ENCODE data around the gene CFDP1. TPM values are rescaled to one million over a fixed set of nuclear protein-coding genes. Genes with fewer than 3 reads are reported as not detected.

CFDP1 gene
- total RNA-seq, 1 experiment from 2014 or later = 40.6 TPM

DNA sequence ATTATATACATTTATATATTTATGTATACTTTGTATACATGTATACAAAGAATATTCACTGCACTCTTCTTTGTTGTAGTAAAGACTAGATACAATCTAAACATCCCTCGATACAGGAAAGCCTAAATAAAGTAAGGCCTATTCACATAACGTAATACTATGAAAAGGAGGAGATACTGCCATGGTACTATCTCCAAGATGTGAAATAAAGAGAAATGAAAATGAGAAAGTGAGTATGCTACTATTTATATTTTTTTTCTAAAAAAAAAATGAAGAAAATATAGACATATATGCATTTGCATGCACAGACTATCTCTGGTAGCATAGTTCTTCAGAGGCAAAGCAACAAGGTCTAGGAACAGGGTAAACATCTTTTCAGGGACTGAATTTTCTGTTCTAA is 19.4 kb downstream of the CFDP1 start:
- no peak for DNase-seq (ENCODE audit: low read depth)

DNA sequence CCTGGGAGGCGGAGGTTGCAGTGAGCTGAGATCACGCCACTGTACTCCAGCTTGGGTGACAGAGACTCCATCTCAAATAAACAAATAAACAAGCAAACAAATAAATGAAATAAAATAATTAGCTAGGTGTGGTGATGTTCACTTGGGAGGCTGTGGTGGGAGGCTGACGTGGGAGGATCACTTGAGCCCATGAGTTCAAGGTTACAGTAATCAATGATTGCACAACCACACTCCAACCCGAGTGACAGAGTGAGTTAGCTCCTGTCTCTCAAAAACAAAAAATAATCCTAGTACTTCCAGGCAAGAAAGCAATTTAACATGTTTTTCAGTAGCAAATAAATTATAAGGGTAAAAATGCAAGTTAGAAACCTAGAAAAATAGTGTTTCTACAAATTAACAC is 26.4 kb downstream of the CFDP1 start:
- DNase-seq (ENCODE audit: low read depth) = no peak

DNA sequence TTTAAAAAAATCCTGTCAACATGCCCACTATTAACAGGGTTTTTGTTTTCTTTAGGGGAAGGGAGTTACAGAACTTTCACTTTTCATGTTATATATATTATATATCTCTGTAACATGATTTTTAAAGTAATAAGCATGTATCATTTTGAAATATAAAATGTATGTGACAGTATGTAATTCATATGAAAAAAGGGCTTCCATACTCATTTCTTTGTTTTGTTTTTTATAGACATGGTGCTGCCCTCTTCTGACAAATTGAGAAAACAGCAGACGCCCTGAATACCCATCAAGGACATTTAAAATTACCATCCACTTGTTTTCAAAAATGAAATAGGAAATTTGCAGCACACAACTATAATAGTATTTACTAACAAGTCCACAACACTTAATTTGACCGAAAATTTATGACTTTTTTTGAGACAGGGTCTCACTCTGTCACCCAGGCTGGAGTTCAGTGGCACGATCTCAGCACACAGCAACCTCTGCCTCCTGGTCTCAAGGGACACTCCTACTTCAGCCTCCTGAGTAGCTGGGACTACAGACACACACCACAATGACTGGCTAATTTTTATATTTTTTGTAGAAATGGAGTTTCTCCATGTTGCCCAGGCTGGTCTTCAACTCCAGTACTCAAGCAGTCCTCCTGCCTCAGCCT is 30.4 kb downstream of the CFDP1 start:
- DNase-seq (ENCODE audit: low read depth) = peak; percentile 18

DNA sequence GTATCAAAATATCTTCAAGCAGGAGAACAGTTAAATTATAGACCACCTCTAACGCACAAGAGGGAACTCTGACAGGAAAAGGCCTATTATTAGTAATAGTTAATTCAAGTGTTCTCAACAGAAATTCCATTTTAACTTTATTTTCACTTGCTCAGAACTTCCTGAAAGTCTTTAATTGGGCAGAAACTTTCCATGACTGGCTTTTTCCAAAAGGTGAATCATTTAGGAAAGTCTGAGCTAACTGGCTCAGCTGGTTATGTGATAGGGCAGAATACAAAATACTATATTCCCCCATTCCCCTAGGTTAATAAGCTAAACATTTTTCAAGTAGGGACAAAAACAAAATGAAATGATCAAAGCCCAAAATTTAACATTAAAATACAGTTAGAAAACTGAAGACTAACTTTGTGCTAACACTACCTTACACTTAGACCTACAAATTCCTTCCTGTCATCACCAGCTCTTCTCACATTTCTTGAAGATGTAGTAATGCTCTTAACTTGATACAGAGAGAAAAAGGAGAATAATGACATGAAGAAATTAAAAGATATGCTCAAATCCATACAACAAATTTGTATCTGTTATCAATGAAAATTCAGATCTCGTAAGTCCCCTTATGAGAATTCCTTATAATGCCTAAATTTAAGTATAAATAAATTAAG is 31.0 kb downstream of the CFDP1 start:
- DNase-seq (ENCODE audit: low read depth) = no peak

DNA sequence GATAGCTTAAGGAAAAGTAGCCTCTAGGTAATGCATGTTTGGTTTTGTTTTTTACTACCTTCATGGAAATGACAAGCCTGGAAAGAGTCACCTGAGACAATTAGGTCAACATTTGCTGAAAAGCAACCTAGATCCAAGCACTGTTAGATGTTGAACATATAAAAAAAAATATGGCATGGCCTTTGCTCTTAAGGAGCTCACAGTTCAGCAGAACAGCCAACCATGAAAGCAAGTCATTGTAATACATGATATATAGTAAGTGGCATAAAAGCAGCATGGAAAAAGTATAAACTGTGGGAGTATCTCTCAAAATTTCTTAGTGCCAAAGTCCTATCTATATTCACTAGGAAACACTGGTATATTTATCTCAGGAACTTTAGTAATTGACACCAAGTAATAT is 31.6 kb downstream of the CFDP1 start:
- no peak for DNase-seq (ENCODE audit: low read depth)

DNA sequence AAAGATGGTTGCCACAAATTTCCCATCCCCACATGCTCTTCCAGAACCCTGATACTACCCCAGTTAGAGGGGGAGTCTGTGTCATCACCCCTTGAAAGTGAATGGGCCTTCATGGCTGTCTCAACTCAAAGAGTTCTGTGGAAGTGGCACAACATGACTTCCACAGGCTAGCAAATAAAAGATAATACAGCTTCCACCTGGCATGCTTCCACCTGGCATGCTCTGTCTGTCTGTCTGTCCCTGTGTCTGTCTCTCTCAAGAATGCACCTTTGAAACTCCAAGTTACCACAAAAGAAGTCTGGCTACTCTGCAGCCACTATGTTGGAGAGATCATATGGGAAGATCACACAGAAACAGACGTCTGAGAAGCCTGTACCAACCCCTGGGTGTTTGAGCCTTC is 35.0 kb downstream of the CFDP1 start:
- DNase-seq (ENCODE audit: low read depth) = no peak

DNA sequence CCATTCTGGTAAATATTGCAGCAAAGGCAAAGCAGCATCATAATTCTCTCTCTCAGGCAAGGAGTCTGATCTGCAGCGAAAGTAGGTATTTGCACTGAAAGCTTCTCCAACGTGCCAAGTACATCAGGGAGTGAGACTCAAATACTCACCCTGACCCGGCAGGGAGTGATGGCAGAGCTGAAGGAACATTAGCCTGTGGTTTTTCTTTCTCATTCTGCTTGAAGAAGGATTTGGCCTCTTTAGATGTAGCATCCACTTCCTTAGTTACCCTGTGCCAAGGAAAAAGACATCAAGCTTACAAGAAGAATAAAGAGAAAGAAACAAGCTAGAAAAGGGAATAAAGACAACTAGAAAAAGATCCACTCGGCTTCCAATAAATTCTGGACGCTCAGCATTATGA is 38.4 kb downstream of the CFDP1 start:
- no peak for DNase-seq (ENCODE audit: low read depth)

DNA sequence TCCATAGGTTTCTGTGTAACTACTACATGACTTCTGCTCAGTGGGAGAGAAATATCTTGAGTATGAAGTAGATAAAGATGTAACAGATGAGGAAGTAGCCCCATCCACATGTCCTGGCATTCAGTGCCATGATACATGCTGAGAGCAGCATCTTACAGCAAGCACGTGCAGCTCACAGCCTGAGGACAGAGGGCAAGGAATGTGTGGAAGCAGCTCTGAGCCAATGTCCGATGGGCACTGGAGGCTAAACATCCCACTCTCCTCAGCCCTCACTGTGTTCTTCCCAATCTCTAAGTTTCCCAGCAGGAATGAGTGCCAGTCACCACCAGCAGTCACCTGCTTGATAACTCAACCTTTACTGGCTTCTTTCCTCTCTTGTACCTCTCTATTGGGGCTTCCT is 40.4 kb downstream of the CFDP1 start:
- no peak for DNase-seq (ENCODE audit: low read depth)

DNA sequence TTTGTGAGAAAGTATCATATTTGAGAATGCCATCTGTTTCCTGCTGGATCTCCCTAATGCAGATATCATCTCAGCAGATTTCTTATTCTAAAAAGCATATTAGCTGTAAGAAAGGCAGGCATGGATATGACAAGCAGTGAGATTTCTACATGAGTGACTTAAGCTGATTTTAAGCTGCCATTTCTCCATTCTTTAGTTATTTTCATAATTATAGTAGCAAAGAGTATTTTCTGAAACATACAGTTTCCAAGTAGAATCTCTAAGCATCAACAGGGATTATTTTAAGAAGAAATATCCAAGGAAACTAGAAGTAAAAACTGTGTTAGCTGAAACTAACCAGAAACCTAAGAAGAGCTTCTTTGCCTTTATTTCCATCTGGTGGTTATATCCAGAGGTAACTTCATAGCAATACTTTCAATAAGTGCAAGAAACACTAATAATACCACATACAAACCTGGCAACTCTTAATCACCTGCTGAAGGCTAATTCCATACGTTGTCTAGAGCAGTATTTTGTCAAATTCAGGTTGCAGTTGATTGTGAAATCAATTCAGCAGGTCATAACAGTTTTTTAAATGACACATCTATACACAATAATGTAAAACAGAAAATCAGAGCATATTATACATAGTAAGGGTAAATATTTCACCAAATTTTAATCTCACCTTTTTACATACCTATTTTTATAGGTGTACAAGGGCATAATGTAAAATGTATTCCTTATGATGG is 42.2 kb downstream of the CFDP1 start:
- no peak for DNase-seq (ENCODE audit: low read depth)

DNA sequence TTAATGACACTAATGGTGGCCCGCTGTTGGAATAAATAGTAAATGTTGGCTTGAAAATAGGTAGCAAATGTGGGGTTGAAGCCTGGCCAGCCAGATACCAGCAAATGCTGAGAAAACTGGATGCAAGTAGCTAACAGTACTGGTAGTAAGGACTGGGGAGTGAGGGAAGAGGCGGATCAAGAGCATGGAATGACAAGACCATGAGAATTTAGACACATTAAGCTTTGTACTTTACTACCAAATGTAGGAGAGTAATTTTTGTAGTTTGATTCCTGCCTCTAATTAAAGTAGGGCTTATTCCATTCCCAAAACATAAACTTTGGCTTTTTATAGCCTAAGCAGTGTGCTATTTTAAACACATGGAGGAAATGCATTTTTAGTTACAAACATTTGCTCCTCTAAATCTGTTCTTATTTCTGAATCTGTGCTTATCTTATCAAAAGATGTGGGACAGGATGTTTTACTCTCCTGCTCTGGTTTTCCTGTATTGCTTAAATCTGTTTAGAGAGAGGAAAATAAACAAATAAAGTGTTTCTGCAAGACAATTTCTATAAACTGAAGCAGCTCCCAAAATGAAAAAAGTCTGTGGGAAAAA is 44.1 kb downstream of the CFDP1 start:
- DNase-seq (ENCODE audit: low read depth) = no peak

DNA sequence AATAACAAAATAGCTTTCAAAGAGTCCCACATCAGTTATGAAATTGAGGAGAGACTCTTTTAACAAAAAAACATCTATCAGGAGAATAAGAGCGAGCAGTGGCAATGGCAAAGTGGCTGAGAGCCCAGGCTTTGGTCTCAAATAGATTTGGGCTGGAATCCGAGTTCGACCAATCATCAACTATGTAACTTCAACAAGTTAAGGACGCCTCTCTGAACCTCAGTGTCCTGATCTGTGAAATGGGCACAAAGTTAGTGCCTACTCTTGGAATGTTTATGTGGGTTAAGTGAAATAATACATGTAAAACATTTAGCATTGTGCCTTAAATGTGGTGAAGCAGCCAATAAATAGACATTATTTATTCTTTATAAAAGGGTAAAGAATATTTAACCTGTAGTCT is 45.4 kb downstream of the CFDP1 start:
- no peak for DNase-seq (ENCODE audit: low read depth)

DNA sequence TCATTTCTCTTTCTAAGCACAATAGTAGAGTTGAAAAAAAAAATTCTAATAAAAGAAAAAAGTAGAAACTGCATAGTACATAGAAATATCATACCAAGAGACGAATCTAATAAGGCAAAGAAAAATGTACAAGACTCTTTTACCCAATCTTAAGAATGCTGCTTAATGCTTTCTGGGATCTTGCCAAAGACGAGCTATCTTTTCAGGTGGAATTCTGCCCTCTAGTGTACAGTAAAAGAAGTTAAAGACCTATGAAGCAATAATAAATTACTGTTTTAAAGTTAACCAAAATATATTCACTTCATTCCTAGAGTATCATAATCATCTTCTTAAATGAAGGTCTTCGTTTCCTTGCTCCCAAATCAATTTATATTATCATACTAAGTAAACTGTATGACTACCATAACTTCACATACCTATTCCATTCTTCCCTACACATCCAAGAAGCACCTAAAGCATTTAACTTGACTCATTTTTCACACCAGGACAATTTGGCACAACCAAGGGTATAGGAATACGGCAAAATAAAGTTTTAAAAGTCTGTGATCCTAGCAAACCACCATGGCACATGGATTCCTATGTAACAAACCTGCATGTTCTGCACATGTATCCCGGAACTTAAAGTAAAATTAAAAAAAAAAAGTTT is 47.7 kb downstream of the CFDP1 start:
- DNase-seq (ENCODE audit: low read depth) = peak; percentile 63

DNA sequence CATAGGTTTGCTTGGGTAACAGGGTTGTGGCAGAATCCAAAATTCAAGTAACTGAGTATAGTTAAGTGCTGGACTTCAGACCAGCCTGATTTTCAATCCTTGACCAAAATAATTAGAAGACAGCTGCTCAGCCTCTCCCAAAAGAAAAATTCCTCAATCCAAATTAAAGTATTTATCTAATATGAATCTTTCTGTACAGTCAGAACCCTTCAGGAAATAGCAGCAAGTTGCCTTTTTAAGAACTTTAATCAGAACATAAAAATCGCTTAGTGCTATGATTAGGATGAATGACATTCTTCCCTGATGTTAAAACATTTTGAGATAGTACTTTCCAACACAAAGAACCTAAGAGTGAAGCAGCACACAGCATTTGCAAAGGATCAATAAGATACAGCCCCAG is 50.2 kb downstream of the CFDP1 start:
- no peak for DNase-seq (ENCODE audit: low read depth)

DNA sequence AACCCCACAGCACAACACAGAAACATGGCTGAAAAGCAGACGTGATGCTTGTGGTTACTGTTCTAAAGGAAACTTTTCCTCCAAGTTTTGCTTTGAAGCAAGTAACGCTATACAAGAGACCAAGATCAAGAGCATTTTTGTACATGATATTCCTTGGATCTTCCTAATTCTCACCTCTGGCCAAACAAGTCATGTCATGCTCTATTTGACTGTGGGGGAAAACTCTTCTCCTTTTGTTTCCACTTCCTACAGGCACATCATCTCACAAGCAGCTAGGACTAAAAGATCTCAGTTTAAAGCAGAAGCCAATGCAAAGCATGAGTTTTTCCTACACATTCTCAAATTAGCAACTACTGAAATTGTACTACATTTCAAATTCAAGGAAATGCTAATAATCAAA is 50.7 kb downstream of the CFDP1 start:
- no peak for DNase-seq (ENCODE audit: low read depth)

DNA sequence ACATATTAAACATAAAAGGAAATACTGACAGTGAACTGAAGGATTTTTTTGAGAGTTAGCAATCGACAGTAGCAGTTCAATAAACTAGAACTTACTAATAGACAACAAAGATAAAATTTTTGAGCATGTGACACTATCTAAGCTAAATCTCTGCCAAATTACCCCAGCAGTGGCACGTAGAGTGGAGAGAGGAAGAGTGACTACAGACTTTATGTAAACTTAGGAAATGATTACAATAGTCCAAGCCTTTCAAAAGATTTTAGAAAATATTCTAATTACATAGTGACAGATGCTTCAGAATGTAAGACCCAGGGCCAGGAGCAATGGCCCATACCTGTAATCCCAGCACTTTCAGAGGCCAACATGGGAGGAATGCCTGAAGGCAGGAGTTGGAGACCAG is 52.4 kb downstream of the CFDP1 start:
- DNase-seq (ENCODE audit: low read depth) = no peak

DNA sequence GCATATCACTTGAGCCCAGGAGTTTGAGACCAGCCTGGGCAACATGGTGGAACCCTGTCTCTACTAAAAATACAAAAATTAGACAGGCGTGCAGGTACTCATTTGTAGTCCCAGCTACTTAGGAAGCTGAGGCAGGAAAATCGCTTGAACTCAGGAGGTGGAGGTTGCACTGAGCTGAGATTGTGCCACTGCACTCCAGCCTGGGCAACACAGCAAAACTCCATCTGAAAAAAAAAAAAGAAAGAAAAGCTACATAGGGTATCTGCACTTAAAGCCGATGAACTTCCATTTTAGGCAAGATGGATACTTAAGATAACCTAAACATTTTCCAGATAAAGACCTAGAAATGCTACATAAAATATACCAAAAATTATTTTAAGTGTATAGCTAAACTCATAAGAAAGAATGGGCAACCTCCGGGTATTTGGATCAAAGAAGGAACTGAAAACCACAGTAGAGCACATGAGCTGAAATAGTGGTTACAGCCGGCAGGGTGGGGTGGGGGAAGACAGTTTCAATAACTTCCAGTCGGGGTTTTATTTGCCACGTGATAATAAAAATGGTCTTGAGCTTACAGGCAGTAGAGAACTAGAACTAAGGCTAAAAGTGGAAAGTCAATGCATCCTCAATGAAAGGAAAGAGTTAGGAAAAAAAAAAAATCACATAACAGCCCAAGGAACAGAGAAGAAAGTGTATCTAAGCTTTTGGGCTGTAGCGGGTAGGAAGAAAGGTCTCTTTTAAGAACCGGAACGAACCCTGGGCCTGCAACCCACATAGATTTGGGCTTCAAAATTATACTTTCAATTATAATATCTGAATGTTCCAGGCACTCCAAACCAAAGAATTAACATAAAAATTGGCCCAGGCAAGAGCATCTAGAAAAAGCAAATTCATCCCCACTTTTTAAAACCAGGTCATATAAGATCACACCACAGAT is 53.1 kb downstream of the CFDP1 start:
- DNase-seq (ENCODE audit: low read depth) = no peak

DNA sequence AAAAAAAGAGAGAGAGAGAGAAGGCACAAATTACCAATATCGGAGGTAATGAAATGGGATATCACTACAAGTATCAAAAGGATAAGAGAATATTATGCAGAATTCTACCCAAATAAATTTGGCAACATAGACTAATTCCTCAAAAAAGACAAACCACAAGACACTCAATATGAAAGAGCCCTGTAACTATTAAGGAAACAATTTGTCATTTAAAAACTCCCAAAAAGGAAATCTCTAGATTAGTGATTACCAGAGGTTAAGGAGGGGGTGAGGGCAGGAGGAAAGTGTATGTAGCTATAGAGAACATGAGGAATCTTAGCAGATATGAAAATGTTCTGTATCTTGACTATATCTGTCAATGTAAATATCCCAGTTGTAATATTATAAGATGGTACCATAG is 54.0 kb downstream of the CFDP1 start:
- no peak for DNase-seq (ENCODE audit: low read depth)

DNA sequence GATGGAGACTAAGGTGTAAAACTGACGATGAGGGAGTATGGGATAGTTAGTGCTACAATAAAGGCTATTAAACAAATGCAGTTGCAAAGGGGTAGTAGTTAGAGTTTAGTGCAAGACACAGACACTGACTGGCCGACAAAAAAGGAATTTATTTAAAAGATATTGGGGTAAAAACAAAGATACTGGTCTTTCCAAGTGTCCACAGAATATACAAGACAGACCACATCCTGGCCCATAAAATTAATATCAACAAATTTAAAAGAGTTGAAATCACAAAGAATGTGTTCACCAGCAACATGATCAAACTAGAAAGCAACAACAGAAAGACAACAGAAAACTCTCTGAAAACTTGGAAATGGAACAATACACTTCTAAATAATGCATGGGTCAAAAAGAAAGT is 54.7 kb downstream of the CFDP1 start:
- no peak for DNase-seq (ENCODE audit: low read depth)

DNA sequence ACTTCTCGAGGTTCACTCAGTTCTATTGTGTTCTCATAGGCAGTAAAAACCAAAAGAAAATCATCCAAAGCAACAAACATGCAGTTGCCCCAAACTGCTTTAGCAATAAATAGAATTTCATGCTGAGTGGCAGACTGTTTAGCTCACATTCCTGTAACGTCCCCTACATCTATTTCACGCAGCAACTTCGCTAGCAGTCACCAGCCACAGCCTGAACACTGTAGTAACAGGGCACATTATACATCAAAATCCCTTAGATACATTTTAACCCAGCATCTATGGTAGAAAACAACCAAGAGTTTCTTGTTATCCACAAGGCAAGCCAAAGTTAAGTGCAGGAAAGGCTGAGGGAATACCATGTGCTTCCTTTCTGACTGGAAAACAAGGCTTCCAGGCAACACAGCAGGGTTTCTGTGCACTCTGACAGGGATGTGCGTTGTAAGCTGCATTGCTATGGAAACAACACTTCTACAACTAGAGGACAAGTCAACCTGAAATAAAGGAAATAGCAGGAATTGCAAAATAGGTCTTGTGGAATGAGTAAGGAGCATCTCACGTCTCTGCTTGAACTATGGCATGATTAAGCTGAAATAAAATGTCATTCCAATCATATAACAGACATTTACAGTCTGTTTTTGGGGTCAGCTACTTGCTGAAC is 55.4 kb downstream of the CFDP1 start:
- peak; percentile 75 for DNase-seq (ENCODE audit: low read depth)

DNA sequence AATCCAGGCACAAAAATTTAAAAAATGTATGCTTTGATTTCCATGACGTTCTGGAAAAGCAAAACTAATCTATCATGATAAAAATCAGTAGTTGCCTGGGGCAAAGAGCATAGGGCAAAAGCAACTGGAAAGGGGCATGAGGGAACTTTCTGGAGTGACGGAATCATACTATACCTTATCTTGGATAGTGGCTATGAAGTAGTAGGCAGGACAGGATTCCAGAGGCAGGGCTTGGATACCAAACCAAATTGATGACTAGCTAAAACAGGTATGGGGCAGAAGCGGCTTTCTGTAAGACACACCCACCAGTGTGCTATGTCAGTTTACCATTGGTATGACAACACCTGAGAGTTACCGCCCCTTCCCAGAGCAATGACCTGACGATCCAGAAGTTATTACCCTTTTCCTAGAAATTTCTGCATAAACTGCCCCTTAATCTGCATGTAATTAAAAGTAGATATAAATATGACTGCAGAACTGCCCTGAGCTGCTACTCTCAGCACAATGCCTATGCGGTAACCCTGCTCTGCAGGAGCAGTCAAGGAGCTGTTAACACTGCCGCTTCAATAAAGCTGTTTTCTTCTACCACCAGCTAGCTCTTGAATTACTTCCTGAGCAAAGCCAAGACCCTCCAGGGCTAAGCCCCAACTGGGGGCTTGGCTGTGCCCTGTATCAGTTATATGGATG is 56.7 kb downstream of the CFDP1 start:
- DNase-seq (ENCODE audit: low read depth) = no peak
